GM12872 (cell line): ENCODE results near the gene LZIC.

Source experiments
- TF ChIP-seq, protein P1 (sequence below): IDR thresholded peaks from 3 replicates; pipeline ENCODE4 v1.5.1; 2011; ENCODE audit warnings: low read depth, mild to moderate bottlenecking, low read length, moderate library complexity; ENCODE audit not compliant: insufficient read depth

Gene LZIC

DNA sequence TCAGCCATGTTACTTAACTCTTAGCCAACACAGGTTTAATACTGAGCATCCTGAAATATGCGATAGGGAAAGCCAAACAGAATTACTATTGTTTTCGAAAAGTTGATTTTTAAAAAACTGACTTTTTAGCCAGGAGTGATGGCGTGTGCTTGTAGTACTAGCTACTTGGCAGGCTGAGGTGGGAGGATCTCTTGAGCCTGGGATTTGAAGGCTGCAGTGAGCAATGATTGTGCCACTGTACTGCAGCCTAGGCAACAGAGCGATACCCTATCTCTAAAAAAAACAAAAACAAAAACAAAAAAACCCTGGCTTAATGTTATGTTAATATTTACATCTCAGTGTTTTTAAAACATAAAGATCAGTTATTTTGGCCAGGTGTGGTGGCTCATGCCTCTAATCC lies 16.8 kb upstream of the LZIC start:
- TF ChIP-seq, protein P1, sequence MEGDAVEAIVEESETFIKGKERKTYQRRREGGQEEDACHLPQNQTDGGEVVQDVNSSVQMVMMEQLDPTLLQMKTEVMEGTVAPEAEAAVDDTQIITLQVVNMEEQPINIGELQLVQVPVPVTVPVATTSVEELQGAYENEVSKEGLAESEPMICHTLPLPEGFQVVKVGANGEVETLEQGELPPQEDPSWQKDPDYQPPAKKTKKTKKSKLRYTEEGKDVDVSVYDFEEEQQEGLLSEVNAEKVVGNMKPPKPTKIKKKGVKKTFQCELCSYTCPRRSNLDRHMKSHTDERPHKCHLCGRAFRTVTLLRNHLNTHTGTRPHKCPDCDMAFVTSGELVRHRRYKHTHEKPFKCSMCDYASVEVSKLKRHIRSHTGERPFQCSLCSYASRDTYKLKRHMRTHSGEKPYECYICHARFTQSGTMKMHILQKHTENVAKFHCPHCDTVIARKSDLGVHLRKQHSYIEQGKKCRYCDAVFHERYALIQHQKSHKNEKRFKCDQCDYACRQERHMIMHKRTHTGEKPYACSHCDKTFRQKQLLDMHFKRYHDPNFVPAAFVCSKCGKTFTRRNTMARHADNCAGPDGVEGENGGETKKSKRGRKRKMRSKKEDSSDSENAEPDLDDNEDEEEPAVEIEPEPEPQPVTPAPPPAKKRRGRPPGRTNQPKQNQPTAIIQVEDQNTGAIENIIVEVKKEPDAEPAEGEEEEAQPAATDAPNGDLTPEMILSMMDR, result no peak

DNA sequence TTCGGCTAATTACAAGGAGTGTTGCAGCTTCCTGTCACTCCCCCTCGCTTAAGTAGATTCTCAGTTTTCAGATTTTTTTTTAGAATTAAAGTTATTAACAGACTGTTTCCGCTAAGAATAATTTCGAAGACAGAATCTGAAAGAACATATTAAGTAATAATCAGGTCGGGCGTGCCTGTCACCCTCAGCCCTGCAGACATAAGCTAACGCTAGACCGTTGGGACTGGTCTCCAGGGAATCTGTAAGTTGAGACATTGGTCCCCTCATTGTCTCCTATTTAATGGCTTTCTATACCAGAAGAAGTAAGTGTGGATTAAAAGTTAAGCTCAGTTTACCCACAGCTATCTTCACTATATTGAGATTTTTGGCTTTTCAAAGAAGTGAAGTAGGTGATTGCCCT lies 14.5 kb upstream of the LZIC start:
- TF ChIP-seq, protein P1, result no peak

DNA sequence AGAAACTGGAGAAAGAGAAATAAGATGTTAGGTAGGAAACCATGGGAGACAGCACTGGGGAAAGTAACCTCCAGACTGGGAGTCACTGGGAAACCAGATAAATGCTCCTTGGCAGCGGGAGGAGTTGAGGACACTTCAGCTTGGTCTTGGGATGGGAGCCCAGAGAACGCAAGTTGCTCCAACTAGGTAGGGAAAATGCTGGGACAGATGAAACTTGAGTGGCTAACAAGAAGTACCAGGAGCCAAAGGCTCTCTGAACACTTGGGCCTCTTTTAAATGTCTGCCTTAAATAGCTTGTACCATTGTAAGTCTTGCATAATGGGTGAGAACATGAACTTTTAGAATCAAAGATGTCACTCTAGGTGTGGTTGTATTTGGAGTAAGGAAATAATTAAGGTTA lies 3.1 kb upstream of the LZIC start:
- TF ChIP-seq, protein P1, result no peak

DNA sequence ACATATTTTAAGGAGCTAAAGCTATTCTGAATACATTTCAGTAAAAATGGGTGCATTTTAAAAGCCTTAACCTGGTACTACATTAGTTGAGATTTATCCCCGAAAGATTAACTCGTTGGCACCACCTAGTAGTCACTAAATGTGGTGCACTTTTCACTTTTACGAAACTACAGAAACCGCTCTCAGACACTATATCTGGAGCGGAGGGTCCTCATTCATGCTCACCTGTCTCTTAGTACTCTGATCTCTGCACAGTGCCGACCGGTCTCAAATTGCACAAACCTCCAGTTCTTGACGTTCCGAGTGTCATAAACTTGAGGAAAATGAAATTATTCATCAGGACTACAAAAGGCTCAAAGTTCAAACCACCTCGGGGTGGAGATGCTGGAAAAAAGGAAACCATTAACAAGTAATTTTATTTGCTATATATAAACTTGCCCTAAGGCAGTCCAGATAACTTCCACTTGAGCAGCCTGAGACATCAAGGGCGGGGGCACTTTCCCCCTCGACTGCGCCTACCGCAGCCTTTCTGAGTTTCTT lies 722 bp downstream of the LZIC start:
- TF ChIP-seq, protein P1, result peak; percentile 53

DNA sequence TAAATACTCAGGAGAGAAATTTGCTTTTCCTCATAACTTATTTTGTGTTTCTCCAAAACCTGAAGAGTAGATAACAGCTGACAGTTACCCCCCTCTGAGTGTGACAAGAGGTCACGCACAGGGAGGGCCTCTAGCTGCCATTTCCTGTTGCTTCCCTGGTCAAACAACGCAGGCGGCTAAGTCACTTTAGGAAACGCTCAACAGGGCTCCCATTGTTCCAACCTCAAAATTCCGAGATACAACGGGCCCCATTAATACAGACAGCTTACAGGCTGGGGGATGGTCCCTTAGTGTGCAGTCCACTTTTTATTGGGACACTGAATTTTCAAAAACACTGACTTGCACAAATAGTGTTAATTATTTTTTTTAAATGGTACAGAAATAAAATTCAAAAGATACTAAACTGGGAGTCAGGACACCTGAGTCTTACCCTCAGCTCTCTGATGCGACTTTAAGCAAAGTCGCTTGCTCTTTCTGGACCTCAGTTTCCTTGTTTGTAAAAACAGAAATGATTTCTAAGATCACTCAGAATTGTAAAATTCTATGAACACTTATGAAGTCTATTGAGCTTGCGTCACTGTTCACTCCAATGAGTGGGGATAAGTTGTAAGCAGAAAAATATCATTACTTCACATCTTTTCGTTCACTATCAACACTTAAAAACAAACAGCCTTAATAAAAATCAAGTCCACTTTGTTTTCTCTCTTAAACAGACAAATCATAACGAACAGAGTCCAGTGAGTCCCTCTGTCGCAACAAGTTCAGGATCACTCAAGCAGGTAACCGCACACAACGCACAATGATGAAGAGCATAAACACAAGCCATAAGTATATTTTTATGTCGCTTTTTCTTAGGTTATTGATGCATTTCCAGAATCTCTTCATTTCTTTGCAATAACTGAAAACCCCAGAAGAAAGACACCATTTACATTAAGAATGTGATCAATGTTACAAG lies 13.5 kb downstream of the LZIC start:
- TF ChIP-seq, protein P1, result no peak

DNA sequence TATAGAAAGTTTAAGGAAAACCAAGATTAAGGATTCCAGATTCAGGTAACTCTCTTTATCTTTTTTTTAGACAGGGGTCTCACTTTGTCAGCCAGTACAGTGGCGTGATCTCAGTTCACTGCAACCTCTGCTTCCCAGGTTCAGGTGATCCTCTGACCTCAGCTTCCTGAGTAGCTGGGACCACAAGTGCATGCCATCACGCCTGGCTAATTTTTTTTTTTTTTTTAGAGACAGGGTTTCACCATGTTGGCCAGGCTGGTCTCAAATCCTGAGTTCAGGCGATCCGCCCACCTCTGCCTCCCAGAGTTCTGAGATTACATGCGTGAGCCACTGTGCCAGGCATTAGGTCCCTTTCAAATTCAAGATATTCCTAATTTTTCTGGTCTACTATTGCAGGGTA lies 15.9 kb downstream of the LZIC start:
- TF ChIP-seq, protein P1, result no peak

DNA sequence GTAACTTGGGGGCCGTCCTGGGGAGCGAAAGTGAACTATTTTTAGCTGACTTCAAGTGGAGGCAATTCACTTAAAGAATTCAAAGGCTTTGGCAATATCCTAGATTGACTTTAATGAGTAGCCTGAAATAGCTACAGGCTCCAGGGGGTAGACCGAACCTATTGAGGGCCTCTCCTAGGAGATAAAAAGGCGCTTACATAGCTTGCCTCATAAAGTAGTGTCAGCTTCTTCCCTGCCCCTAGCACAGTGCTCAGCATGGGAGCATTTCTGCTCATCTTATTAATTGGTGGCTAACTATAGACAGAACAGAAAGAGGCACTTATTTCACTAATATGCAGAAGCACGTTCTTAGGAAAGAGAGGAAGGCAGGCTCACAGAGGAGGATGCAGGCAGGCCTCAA lies 20.8 kb downstream of the LZIC start:
- TF ChIP-seq, protein P1, result no peak
